ENCODE measurements around the gene MAP4K1. TPM values are rescaled to one million over a fixed set of nuclear protein-coding genes. Genes with fewer than 3 reads are reported as not detected.

Gene MAP4K1
- total RNA-seq, 1 experiment from 2014 or later, result 0.56 TPM

GRCh38 chr19:38543807-38544568 is 73.8 kb downstream of the MAP4K1 start:
- POLR2A ChIA-PET, result interaction anchor here (0.6 to 3.8 kb wide), 14 partner anchors 16 to 540 kb away, joined by 3 to 53 read pairs (median 4); partner anchors contain the start of genes ACTN4, EIF3K, FAM98C and MAP4K1
- H3K4me1 Mint-ChIP-seq (ENCODE audit: insufficient read depth, unreplicated experiment), result peaks cover 12% of the 10 kb centered on the region
- H3K27me3 Mint-ChIP-seq (ENCODE audit: insufficient read depth, unreplicated experiment), result no peaks in the 10 kb centered on the region
- no peak overlapping the region for H3K27ac Mint-ChIP-seq (ENCODE audit: low read depth, unreplicated experiment)
- TF ChIP-seq CTCF (IDR thresholded peaks at IDR 0.05; ENCODE audit: unreplicated experiment), result no peak
- peak overlapping the region; percentile 56 for H3K4me3 Mint-ChIP-seq (ENCODE audit: unreplicated experiment)
- no TSS peak for BruUV-seq (replicated peaks)
- H3K36me3 Mint-ChIP-seq (ENCODE audit: insufficient read depth, unreplicated experiment), result peaks cover 8% of the 10 kb centered on the region
- CTCF ChIA-PET, result interaction anchor here (0.5 to 2.8 kb wide), 27 partner anchors 9 to 392 kb away, joined by 3 to 37 read pairs (median 3); partner anchors contain the start of genes EIF3K, MAP4K1 and SPINT2
- intact Hi-C loops (cut with micrococcal nuclease), result loop anchor here (1.0 to 5.0 kb wide), 3 partner anchors 73 to 294 kb away; partner anchors contain the start of genes EIF3K and MAP4K1
- no peaks in the 10 kb centered on the region for H3K9me3 Mint-ChIP-seq (ENCODE audit: unreplicated experiment)
- peak; percentile 93 for DNase-seq (ENCODE audit: unreplicated experiment)

GRCh38 chr19:38543286-38543806 is 74.4 kb downstream of the MAP4K1 start:
- H3K27me3 Mint-ChIP-seq (ENCODE audit: insufficient read depth, unreplicated experiment), result no peaks in the 10 kb centered on the region
- H3K27ac Mint-ChIP-seq (ENCODE audit: low read depth, unreplicated experiment), result no peak overlapping the region
- TF ChIP-seq CTCF (IDR thresholded peaks at IDR 0.05; ENCODE audit: unreplicated experiment), result no peak
- H3K4me3 Mint-ChIP-seq (ENCODE audit: unreplicated experiment), result peak overlapping the region; percentile 56
- CTCF ChIA-PET, result interaction anchor here (0.6 to 2.8 kb wide), 13 partner anchors 10 to 310 kb away, joined by 3 to 37 read pairs (median 4); no protein-coding TSS in a partner anchor
- POLR2A ChIA-PET, result interaction anchor here (0.6 to 3.8 kb wide), 11 partner anchors 17 to 387 kb away, joined by 3 to 53 read pairs (median 5); partner anchors contain the start of genes ACTN4, EIF3K, FAM98C and MAP4K1
- DNase-seq (ENCODE audit: unreplicated experiment), result no peak
- H3K9me3 Mint-ChIP-seq (ENCODE audit: unreplicated experiment), result no peaks in the 10 kb centered on the region
- peaks cover 8% of the 10 kb centered on the region for H3K36me3 Mint-ChIP-seq (ENCODE audit: insufficient read depth, unreplicated experiment)
- no TSS peak for BruUV-seq (replicated peaks)
- intact Hi-C loops (cut with micrococcal nuclease), result loop anchor here (5.0 kb wide), 1 partner anchor 74 kb away; the partner anchor contains the start of genes EIF3K and MAP4K1
- H3K4me1 Mint-ChIP-seq (ENCODE audit: insufficient read depth, unreplicated experiment), result peaks cover 14% of the 10 kb centered on the region

- no TSS peak for BruUV-seq (replicated peaks)
- POLR2A ChIA-PET, result no interaction called here
- CTCF ChIA-PET, result no interaction called here
- no peak overlapping the region for H3K4me3 Mint-ChIP-seq (ENCODE audit: unreplicated experiment)
- H3K9me3 Mint-ChIP-seq (ENCODE audit: unreplicated experiment), result no peaks in the 10 kb centered on the region
- peaks cover 17% of the 10 kb centered on the region for H3K4me1 Mint-ChIP-seq (ENCODE audit: insufficient read depth, unreplicated experiment)
- TF ChIP-seq CTCF (IDR thresholded peaks at IDR 0.05; ENCODE audit: unreplicated experiment), result no peak
- H3K36me3 Mint-ChIP-seq (ENCODE audit: insufficient read depth, unreplicated experiment), result peaks cover 8% of the 10 kb centered on the region
- no peaks in the 10 kb centered on the region for H3K27me3 Mint-ChIP-seq (ENCODE audit: insufficient read depth, unreplicated experiment)
- H3K27ac Mint-ChIP-seq (ENCODE audit: low read depth, unreplicated experiment), result no peak overlapping the region
- DNase-seq (ENCODE audit: unreplicated experiment), result no peak
- intact Hi-C loops (cut with micrococcal nuclease), result loop anchor here (5.0 kb wide), 1 partner anchor 75 kb away; the partner anchor contains the start of genes EIF3K and MAP4K1
These were observed 75.7 kb downstream of the MAP4K1 start for GRCh38 chr19:38542040-38542439.

- ChIA-PET POLR2A (no interaction called here), CTCF (interaction anchor here (0.7 kb wide), 1 partner anchor 98 kb away, joined by 3 read pairs; no protein-coding TSS in a partner anchor)
- DNase-seq (ENCODE audit: unreplicated experiment), result no peak
- Mint-ChIP-seq H3K4me1 (ENCODE audit: insufficient read depth, unreplicated experiment) (peaks cover 12% of the 10 kb centered on the region), H3K4me3 (ENCODE audit: unreplicated experiment) (no peak overlapping the region), H3K9me3 (ENCODE audit: unreplicated experiment) (peaks cover 15% of the 10 kb centered on the region), H3K36me3 (ENCODE audit: insufficient read depth, unreplicated experiment) (peaks cover 15% of the 10 kb centered on the region), H3K27me3 (ENCODE audit: insufficient read depth, unreplicated experiment) (no peaks in the 10 kb centered on the region), H3K27ac (ENCODE audit: low read depth, unreplicated experiment) (no peak overlapping the region)
- intact Hi-C loops (cut with micrococcal nuclease), result loop anchor here (5.0 kb wide), 1 partner anchor 78 kb away; the partner anchor contains the start of genes EIF3K and MAP4K1
- no peak for TF ChIP-seq CTCF (IDR thresholded peaks at IDR 0.05; ENCODE audit: unreplicated experiment)
- BruUV-seq (replicated peaks), result no TSS peak
These were observed 78.0 kb downstream of the MAP4K1 start for GRCh38 chr19:38539751-38540150.
